Putamen (tissue), 1 donor: ENCODE measurements around the gene CD2.
"Not testable (repeated sequence)": the region's sequence is repeated elsewhere in the genome, so short reads cannot be mapped to it uniquely, and the experiment has no call there.

Experiments
- DNase-seq: peaks from one replicate; pipeline ENCODE4 v3.0.0-alpha.2; 2016; ENCODE audit warnings: low spot score

The CD2 gene

GRCh38 chr1:116732726-116733125, 21.5 kb upstream of the CD2 start:
- DNase-seq: no peak

- no peak for DNase-seq
These were observed 20.5 kb upstream of the CD2 start for GRCh38 chr1:116733476-116734365.

- DNase-seq: peak; percentile 20
These were observed 19.0 kb upstream of the CD2 start for GRCh38 chr1:116735246-116735645.

- DNase-seq: peak; percentile 33
These were observed 17.0 kb upstream of the CD2 start for GRCh38 chr1:116737020-116737854.

GRCh38 chr1:116737855-116738321, 16.3 kb upstream of the CD2 start:
- DNase-seq: no peak

GRCh38 chr1:116738673-116739370, 15.4 kb upstream of the CD2 start:
- DNase-seq: no peak

GRCh38 chr1:116739371-116740012, 14.7 kb upstream of the CD2 start:
- DNase-seq: no peak

GRCh38 chr1:116740296-116740695, 13.9 kb upstream of the CD2 start:
- DNase-seq: no peak

GRCh38 chr1:116740746-116741145, 13.5 kb upstream of the CD2 start:
- no peak for DNase-seq

GRCh38 chr1:116741836-116742565, 12.2 kb upstream of the CD2 start:
- no peak for DNase-seq

GRCh38 chr1:116743535-116743934, 10.7 kb upstream of the CD2 start:
- no peak for DNase-seq

GRCh38 chr1:116748272-116748671, 6.0 kb upstream of the CD2 start:
- DNase-seq: no peak

- DNase-seq: no peak
These were observed 3.1 kb upstream of the CD2 start for GRCh38 chr1:116751146-116751545.

- DNase-seq: no peak
These were observed 2.6 kb upstream of the CD2 start for GRCh38 chr1:116751621-116752020.

- DNase-seq: no peak
These were observed 918 bp upstream of the CD2 start for GRCh38 chr1:116753312-116753711.

GRCh38 chr1:116755066-116755465, 836 bp downstream of the CD2 start:
- no peak for DNase-seq

- no peak for DNase-seq
These were observed 1.5 kb downstream of the CD2 start for GRCh38 chr1:116755681-116756080.

- not testable (repeated sequence) for DNase-seq
These were observed 1.9 kb downstream of the CD2 start for GRCh38 chr1:116756092-116756491.

- not testable (repeated sequence) for DNase-seq
These were observed 4.2 kb downstream of the CD2 start for GRCh38 chr1:116758456-116758815.

- no peak for DNase-seq
These were observed 5.4 kb downstream of the CD2 start for GRCh38 chr1:116759636-116760035.

GRCh38 chr1:116760487-116760886, 6.3 kb downstream of the CD2 start:
- no peak for DNase-seq
